ENCODE results near the gene TMEM8B. TPM values are rescaled to one million over a fixed set of nuclear protein-coding genes. Genes with fewer than 3 reads are reported as not detected.

Gene TMEM8B
- total and polyA plus RNA-seq, 9 of the 15 experiments (the other 6 are each of a cell fraction or from before 2014, with no cell fraction given): 0.01 to 2.2 (median 1.1) TPM

DNA sequence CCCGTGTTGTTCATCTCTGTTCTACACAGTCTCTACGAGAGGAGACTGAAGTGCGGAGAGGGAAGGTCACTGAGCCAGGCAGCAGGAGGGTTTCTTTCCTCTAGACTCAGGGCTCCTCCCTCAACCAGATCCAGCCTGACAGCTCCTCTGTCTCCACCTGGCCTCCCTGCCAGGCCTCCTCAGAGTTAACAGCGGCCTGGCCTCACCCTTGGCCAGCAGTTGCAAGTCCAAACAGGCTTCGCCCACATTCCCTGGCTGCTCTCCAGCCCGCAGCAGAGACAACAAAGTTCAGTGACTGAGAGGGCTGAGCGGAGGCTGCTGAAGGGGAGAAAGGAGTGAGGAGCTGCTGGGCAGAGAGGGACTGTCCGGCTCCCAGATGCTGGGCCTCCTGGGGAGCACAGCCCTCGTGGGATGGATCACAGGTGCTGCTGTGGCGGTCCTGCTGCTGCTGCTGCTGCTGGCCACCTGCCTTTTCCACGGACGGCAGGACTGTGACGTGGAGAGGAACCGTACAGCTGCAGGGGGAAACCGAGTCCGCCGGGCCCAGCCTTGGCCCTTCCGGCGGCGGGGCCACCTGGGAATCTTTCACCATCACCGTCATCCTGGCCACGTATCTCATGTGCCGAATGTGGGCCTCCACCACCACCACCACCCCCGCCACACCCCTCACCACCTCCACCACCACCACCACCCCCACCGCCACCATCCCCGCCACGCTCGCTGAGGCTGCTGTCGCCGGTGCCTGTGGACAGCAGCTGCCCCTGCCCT is 77.1 kb downstream of the TMEM8B start, which contains the start of gene HRCT1:
HRCT1 (plus strand) TSS at position 291 of the 768 bp plus-strand sequence; CDS start at position 377, 86 bp downstream.
- Histone ChIP-seq H3K27ac (ENCODE audit: extremely low read depth, low read depth, low read length) (no peak within 1 kb of the TSS), H3K4me2 (ENCODE audit: insufficient read depth, low read length) (0 out of 2 replicates have a peak within 1 kb of the TSS, but pooled peaks have one; percentile 11), H3K36me3 (ENCODE audit: control insufficient read depth, insufficient read depth, low read length) (no peaks in the 10 kb centered on the region), H2AFZ (ENCODE audit: low read depth, low read length) (peak within 1 kb of the TSS; percentile 71), H4K20me1 (replicated peaks; ENCODE audit: control insufficient read depth, insufficient read depth, low read length) (no peaks in the 10 kb centered on the region), H3K9ac (ENCODE audit: insufficient read depth in 1 of 2, low read depth in 2 of 2, low read length in 2 of 2) (peak within 1 kb of the TSS in 1 of 2 experiments; percentile 68; a peak in 2 of 4 replicates), H3K9me1 (ENCODE audit: control insufficient read depth, insufficient read depth, low read length) (no peaks in the 10 kb centered on the region), H3K27me3 (ENCODE audit: control insufficient read depth in 2 of 2, insufficient read depth in 2 of 2, low read length in 2 of 2) (no peaks in the 10 kb centered on the region), H3K79me2 (ENCODE audit: control insufficient read depth, insufficient read depth, low read length) (no peaks in the 10 kb centered on the region), H3K4me1 (replicated peaks in 1 of 2; ENCODE audit: control insufficient read depth in 2 of 2, insufficient read depth in 2 of 2, low read length in 2 of 2) (peaks cover 0 to 37% of the 10 kb centered on the region in 2 experiments; a peak in 3 of 5 replicates), H3K9me3 (replicated peaks; ENCODE audit: control insufficient read depth, insufficient read depth, low read depth, low read length) (no peaks in the 10 kb centered on the region), H3K4me3 (no peak within 1 kb of the TSS)
- POLR2A ChIA-PET: interaction anchor here (0.7 to 1.4 kb wide), 2 partner anchors 53 to 256 kb away, joined by 3 read pairs; no protein-coding TSS in a partner anchor
- in situ Hi-C loops (cut with MboI): no loop called here
- intact Hi-C loops (cut with micrococcal nuclease): no loop called here
- TF ChIP-seq NFIC (IDR thresholded peaks at IDR 0.05): peak; percentile 64
- TF ChIP-seq, protein P1, sequence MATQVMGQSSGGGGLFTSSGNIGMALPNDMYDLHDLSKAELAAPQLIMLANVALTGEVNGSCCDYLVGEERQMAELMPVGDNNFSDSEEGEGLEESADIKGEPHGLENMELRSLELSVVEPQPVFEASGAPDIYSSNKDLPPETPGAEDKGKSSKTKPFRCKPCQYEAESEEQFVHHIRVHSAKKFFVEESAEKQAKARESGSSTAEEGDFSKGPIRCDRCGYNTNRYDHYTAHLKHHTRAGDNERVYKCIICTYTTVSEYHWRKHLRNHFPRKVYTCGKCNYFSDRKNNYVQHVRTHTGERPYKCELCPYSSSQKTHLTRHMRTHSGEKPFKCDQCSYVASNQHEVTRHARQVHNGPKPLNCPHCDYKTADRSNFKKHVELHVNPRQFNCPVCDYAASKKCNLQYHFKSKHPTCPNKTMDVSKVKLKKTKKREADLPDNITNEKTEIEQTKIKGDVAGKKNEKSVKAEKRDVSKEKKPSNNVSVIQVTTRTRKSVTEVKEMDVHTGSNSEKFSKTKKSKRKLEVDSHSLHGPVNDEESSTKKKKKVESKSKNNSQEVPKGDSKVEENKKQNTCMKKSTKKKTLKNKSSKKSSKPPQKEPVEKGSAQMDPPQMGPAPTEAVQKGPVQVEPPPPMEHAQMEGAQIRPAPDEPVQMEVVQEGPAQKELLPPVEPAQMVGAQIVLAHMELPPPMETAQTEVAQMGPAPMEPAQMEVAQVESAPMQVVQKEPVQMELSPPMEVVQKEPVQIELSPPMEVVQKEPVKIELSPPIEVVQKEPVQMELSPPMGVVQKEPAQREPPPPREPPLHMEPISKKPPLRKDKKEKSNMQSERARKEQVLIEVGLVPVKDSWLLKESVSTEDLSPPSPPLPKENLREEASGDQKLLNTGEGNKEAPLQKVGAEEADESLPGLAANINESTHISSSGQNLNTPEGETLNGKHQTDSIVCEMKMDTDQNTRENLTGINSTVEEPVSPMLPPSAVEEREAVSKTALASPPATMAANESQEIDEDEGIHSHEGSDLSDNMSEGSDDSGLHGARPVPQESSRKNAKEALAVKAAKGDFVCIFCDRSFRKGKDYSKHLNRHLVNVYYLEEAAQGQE (IDR thresholded peaks at IDR 0.05; ENCODE audit: borderline replicate concordance): peak; percentile 68
- TF ChIP-seq, protein P1 (CRISPR knock-in tag; IDR thresholded peaks at IDR 0.05; ENCODE audit: low read depth): no peak
- no peak for TF ChIP-seq MAZ (CRISPR knock-in tag; conservative IDR thresholded peaks at IDR 0.05 in 1 of 2, IDR thresholded peaks at IDR 0.05 in 1 of 2)
- BruUV-seq (replicated peaks): no TSS peak
- FAIRE-seq (no peak), ATAC-seq (no peak; the same call in 2 of the 3 replicates), DNase-seq (ENCODE audit: extremely low read depth in 1 of 4, low spot score in 3 of 4) (no peak)
- CTCF ChIA-PET (ENCODE audit: low intra/inter-chr PET ratio): interaction anchor here (0.7 kb wide), 1 partner anchor 394 kb away, joined by 3 read pairs; no protein-coding TSS in a partner anchor
- 43% methylated on average over 8 of the region's 30 CpGs for WGBS (ENCODE audit: insufficient coverage, low coverage, missing lambda C conversion rate)
